ENCODE measurements around the gene UBE2E2.

Gene UBE2E2

GRCh38 chr3:23213813-23214212 lies 10.7 kb downstream of the UBE2E2 start:
- no peak for DNase-seq
- Histone ChIP-seq H4K20me1 (ENCODE audit: insufficient read depth, low read length) (no peaks in the 10 kb centered on the region), H3K4me1 (ENCODE audit: insufficient read depth, low read length) (no peaks in the 10 kb centered on the region), H3K79me2 (ENCODE audit: insufficient read depth, low read length) (no peaks in the 10 kb centered on the region), H3K4me3 (ENCODE audit: low read depth in 1 of 2, low read length in 2 of 2) (no peak overlapping the region), H3K36me3 (ENCODE audit: insufficient read depth, low read length) (no peaks in the 10 kb centered on the region), H3K4me2 (ENCODE audit: insufficient read depth, low read length) (no peak overlapping the region), H3K9ac (ENCODE audit: low read depth, low read length) (no peak overlapping the region), H3K27me3 (ENCODE audit: insufficient read depth, low read length, poor library complexity) (no peaks in the 10 kb centered on the region), H2AFZ (ENCODE audit: low read depth, low read length) (no peak overlapping the region), H3K9me3 (ENCODE audit: insufficient read depth, low read length, severe bottlenecking) (no peaks in the 10 kb centered on the region), H3K27ac (ENCODE audit: low read length) (no peak overlapping the region)
- ATAC-seq (ENCODE audit: insufficient read depth, low read depth): no peak
- TF ChIP-seq, protein P1, sequence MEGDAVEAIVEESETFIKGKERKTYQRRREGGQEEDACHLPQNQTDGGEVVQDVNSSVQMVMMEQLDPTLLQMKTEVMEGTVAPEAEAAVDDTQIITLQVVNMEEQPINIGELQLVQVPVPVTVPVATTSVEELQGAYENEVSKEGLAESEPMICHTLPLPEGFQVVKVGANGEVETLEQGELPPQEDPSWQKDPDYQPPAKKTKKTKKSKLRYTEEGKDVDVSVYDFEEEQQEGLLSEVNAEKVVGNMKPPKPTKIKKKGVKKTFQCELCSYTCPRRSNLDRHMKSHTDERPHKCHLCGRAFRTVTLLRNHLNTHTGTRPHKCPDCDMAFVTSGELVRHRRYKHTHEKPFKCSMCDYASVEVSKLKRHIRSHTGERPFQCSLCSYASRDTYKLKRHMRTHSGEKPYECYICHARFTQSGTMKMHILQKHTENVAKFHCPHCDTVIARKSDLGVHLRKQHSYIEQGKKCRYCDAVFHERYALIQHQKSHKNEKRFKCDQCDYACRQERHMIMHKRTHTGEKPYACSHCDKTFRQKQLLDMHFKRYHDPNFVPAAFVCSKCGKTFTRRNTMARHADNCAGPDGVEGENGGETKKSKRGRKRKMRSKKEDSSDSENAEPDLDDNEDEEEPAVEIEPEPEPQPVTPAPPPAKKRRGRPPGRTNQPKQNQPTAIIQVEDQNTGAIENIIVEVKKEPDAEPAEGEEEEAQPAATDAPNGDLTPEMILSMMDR (IDR thresholded peaks at IDR 0.05; ENCODE audit: borderline replicate concordance, extremely low read depth, low read length, poor library complexity, severe bottlenecking): no peak
- TF ChIP-seq EZH2 (IDR thresholded peaks at IDR 0.05; ENCODE audit: borderline replicate concordance, low read depth, low read length, severe bottlenecking): no peak

DNA sequence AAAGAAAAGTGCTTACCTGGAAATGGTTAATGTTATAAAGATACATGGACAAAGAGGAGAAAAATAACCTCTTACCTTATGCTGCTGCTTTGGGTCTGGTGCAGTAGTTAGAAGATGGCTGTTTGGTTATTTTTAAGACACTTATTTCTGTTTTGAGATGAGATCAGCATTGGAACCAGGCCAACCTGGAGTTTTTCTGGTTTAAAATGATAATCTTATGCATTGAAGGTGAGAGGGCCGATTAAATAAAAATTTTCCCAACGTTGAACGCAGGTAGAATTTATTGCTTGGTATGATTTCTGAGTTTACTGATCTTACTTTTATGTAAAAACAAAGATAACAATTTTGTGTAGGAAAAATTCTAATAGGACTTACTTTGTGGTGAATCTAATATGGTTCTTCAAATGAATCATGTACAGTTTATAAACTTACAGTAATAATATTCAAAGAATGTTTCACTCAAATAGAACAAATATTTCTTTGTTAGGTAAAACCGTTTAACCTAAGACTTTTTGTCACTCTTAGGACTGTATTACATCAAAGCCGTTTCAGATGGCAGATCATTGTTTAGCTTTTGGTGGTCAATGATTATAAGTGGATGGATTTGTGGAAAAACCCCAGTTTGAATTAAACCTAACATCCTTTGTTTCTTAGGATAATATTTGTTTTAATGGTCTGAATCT lies 14.9 kb downstream of the UBE2E2 start:
- Histone ChIP-seq H2AFZ (ENCODE audit: low read depth, low read length) (no peak overlapping the region), H3K79me2 (ENCODE audit: insufficient read depth, low read length) (no peaks in the 10 kb centered on the region), H3K4me3 (ENCODE audit: low read depth in 1 of 2, low read length in 2 of 2) (no peak overlapping the region), H3K4me2 (ENCODE audit: insufficient read depth, low read length) (no peak overlapping the region), H3K36me3 (ENCODE audit: insufficient read depth, low read length) (no peaks in the 10 kb centered on the region), H3K9me3 (ENCODE audit: insufficient read depth, low read length, severe bottlenecking) (no peaks in the 10 kb centered on the region), H3K27ac (ENCODE audit: low read length) (no peak overlapping the region), H3K4me1 (ENCODE audit: insufficient read depth, low read length) (no peaks in the 10 kb centered on the region), H3K27me3 (ENCODE audit: insufficient read depth, low read length, poor library complexity) (no peaks in the 10 kb centered on the region), H4K20me1 (ENCODE audit: insufficient read depth, low read length) (no peaks in the 10 kb centered on the region), H3K9ac (ENCODE audit: low read depth, low read length) (no peak overlapping the region)
- TF ChIP-seq, protein P1 (IDR thresholded peaks at IDR 0.05; ENCODE audit: borderline replicate concordance, extremely low read depth, low read length, poor library complexity, severe bottlenecking): no peak
- TF ChIP-seq EZH2 (IDR thresholded peaks at IDR 0.05; ENCODE audit: borderline replicate concordance, low read depth, low read length, severe bottlenecking): no peak
- DNase-seq (no peak), ATAC-seq (ENCODE audit: insufficient read depth, low read depth) (no peak)

GRCh38 chr3:23219117-23219516 lies 16.0 kb downstream of the UBE2E2 start:
- Histone ChIP-seq H3K9me3 (ENCODE audit: insufficient read depth, low read length, severe bottlenecking) (no peaks in the 10 kb centered on the region), H3K27me3 (ENCODE audit: insufficient read depth, low read length, poor library complexity) (no peaks in the 10 kb centered on the region), H3K79me2 (ENCODE audit: insufficient read depth, low read length) (no peaks in the 10 kb centered on the region), H3K4me3 (ENCODE audit: low read depth in 1 of 2, low read length in 2 of 2) (no peak overlapping the region), H3K4me2 (ENCODE audit: insufficient read depth, low read length) (no peak overlapping the region), H3K27ac (ENCODE audit: low read length) (no peak overlapping the region), H3K4me1 (ENCODE audit: insufficient read depth, low read length) (no peaks in the 10 kb centered on the region), H2AFZ (ENCODE audit: low read depth, low read length) (no peak overlapping the region), H3K36me3 (ENCODE audit: insufficient read depth, low read length) (no peaks in the 10 kb centered on the region), H4K20me1 (ENCODE audit: insufficient read depth, low read length) (no peaks in the 10 kb centered on the region), H3K9ac (ENCODE audit: low read depth, low read length) (no peak overlapping the region)
- DNase-seq: no peak
- TF ChIP-seq, protein P1 (IDR thresholded peaks at IDR 0.05; ENCODE audit: borderline replicate concordance, extremely low read depth, low read length, poor library complexity, severe bottlenecking): no peak
- no peak for TF ChIP-seq EZH2 (IDR thresholded peaks at IDR 0.05; ENCODE audit: borderline replicate concordance, low read depth, low read length, severe bottlenecking)
- ATAC-seq (ENCODE audit: insufficient read depth, low read depth): no peak
